ENCODE data around the gene SORD.
"Not testable (repeated sequence)": the region's sequence is repeated elsewhere in the genome, so short reads cannot be mapped to it uniquely, and the experiment has no call there.

DNA sequence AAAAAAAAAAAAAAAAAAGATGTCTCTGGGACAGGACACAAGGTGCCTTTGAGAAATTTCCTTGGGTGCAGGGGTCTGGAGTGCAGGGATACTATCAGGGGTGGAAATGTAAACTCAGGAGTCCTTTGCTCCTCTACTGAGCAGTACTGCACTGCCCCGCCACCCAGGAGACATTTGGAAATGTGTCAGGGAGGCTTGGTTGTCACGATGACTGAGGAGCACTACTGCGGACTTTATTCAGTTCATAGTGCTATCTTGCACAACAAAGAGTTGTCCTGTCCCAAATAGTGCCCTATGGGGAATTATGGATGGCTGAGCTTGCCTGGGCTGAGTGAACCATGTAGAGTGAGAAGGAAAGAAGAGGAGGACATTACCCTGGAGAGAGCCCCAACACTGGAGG is 2.6 kb downstream of the SORD start:
- TF ChIP-seq, protein P1, sequence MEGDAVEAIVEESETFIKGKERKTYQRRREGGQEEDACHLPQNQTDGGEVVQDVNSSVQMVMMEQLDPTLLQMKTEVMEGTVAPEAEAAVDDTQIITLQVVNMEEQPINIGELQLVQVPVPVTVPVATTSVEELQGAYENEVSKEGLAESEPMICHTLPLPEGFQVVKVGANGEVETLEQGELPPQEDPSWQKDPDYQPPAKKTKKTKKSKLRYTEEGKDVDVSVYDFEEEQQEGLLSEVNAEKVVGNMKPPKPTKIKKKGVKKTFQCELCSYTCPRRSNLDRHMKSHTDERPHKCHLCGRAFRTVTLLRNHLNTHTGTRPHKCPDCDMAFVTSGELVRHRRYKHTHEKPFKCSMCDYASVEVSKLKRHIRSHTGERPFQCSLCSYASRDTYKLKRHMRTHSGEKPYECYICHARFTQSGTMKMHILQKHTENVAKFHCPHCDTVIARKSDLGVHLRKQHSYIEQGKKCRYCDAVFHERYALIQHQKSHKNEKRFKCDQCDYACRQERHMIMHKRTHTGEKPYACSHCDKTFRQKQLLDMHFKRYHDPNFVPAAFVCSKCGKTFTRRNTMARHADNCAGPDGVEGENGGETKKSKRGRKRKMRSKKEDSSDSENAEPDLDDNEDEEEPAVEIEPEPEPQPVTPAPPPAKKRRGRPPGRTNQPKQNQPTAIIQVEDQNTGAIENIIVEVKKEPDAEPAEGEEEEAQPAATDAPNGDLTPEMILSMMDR (IDR thresholded peaks at IDR 0.05), result not testable (repeated sequence)
- not testable (repeated sequence) for TF ChIP-seq POLR2AphosphoS5 (IDR thresholded peaks at IDR 0.05; ENCODE audit: insufficient read depth in 1 of 2, low read depth in 1 of 2); POLR2A (IDR thresholded peaks at IDR 0.05)

Data from vagina (tissue), 2 donors.